MM.1S (cell line): Measurements from ENCODE around the gene RILPL1.

Experiments
- DNase-seq: peaks from one replicate; pipeline ENCODE4 v3.0.0-alpha.2; 2015
- H2AFZ ChIP-seq: fragments of 300-600 bp; sonication (generic); 2 replicates; pipeline ENCODE4 v1.6.0; 2016; ENCODE audit warnings: antibody characterized with exemption, low read length
- H3F3A ChIP-seq: fragments of 300-600 bp; sonication (generic); 2 replicates; pipeline ENCODE4 v1.6.1; 2016; ENCODE audit warnings: mild to moderate bottlenecking, antibody characterized with exemption, low read length, moderate library complexity, mixed read lengths; ENCODE audit not compliant: insufficient read depth
- H3K27ac ChIP-seq: fragments of 300-600 bp; sonication (generic); 2 replicates; pipeline ENCODE4 v1.5.1; 2016; ENCODE audit warnings: mild to moderate bottlenecking, low read length
- H3K27me3 ChIP-seq: fragments of 300-600 bp; sonication (generic); replicated peaks from 2 replicates; pipeline ENCODE4 v1.6.0; 2016; ENCODE audit warnings: low read length; ENCODE audit not compliant: insufficient read depth
- H3K36me3 ChIP-seq: fragments of 300-600 bp; sonication (generic); replicated peaks from 2 replicates; pipeline ENCODE4 v1.6.1; 2016; ENCODE audit warnings: mild to moderate bottlenecking, low read length, mixed read lengths; ENCODE audit not compliant: insufficient read depth
- H3K4me1 ChIP-seq: fragments of 300-600 bp; sonication (generic); 2 replicates; pipeline ENCODE4 v1.6.1; 2016; ENCODE audit warnings: low read length, mixed read lengths
- H3K4me2 ChIP-seq: fragments of 300-600 bp; sonication (generic); 2 replicates; pipeline ENCODE4 v1.6.0; 2016; ENCODE audit warnings: low read depth, low read length
- H3K4me3 ChIP-seq: fragments of 300-600 bp; sonication (generic); 2 replicates; pipeline ENCODE4 v1.5.1; 2016; ENCODE audit warnings: low read length, mixed read lengths
- H3K79me2 ChIP-seq: fragments of 300-600 bp; sonication (generic); 2 replicates; pipeline ENCODE4 v1.6.1; 2016; ENCODE audit warnings: mixed run types, low read length, mixed read lengths
- H3K9ac ChIP-seq: fragments of 300-600 bp; sonication (generic); 2 replicates; pipeline ENCODE4 v1.6.1; 2016; ENCODE audit warnings: low read length, mixed read lengths
- H3K9me2 ChIP-seq: fragments of 300-600 bp; sonication (generic); replicated peaks from 2 replicates; pipeline ENCODE4 v1.6.1; 2016; ENCODE audit warnings: mild to moderate bottlenecking, low read length, mixed read lengths; ENCODE audit not compliant: insufficient read depth
- H3K9me3 ChIP-seq: fragments of 300-600 bp; sonication (generic); replicated peaks from 2 replicates; pipeline ENCODE4 v1.6.1; 2016; ENCODE audit warnings: mild to moderate bottlenecking, low read length, mixed read lengths; ENCODE audit not compliant: insufficient read depth
- H4K20me1 ChIP-seq: fragments of 300-600 bp; sonication (generic); 2 replicates; pipeline ENCODE4 v1.6.1; 2016; ENCODE audit warnings: mild to moderate bottlenecking, low read length, moderate library complexity, mixed read lengths; ENCODE audit not compliant: insufficient read depth
- CTCF ChIP-seq: fragments of 300-600 bp; sonication (generic); IDR thresholded peaks from 2 replicates; pipeline ENCODE4 v1.5.1; 2016; ENCODE audit warnings: antibody characterized with exemption, low read length, mixed read lengths
- EZH2 ChIP-seq: fragments of 300-600 bp; sonication (generic); optimal IDR thresholded peaks from 2 replicates; pipeline ENCODE3; 2017; ENCODE audit warnings: low read depth, mild to moderate bottlenecking, antibody characterized with exemption, low read length, mixed read lengths
- EZH2phosphoT487 ChIP-seq: fragments of 300-600 bp; sonication (generic); IDR thresholded peaks from 2 replicates; pipeline ENCODE4 v1.6.1; 2018; ENCODE audit warnings: antibody characterized with exemption, low read length

Gene RILPL1

GRCh38 chr12:123474485-123475245, 58.9 kb downstream of the RILPL1 start:
- no peaks in the 10 kb centered on the region for H3K27me3 ChIP-seq
- H3K79me2 ChIP-seq = no peaks in the 10 kb centered on the region
- H3F3A ChIP-seq = no peaks in the 10 kb centered on the region
- H4K20me1 ChIP-seq = no peaks in the 10 kb centered on the region
- TF ChIP-seq EZH2phosphoT487 (no peak), EZH2 (no peak), CTCF (no peak)
- no peak overlapping the region for H3K27ac ChIP-seq
- no peak for DNase-seq
- no peaks in the 10 kb centered on the region for H3K4me1 ChIP-seq
- no peaks in the 10 kb centered on the region for H3K36me3 ChIP-seq
- H2AFZ ChIP-seq = no peak overlapping the region
- H3K4me3 ChIP-seq = no peak overlapping the region
- H3K9ac ChIP-seq = no peak overlapping the region
- H3K4me2 ChIP-seq = no peak overlapping the region
- no peaks in the 10 kb centered on the region for H3K9me3 ChIP-seq
- H3K9me2 ChIP-seq = no peaks in the 10 kb centered on the region

GRCh38 chr12:123472438-123472849, 61.1 kb downstream of the RILPL1 start:
- Histone ChIP-seq H3K36me3 (no peaks in the 10 kb centered on the region), H4K20me1 (no peaks in the 10 kb centered on the region), H3K27ac (no peak overlapping the region), H3K79me2 (no peaks in the 10 kb centered on the region), H3K27me3 (no peaks in the 10 kb centered on the region), H3K4me2 (no peak overlapping the region), H2AFZ (no peak overlapping the region), H3K9me2 (no peaks in the 10 kb centered on the region), H3K4me3 (no peak overlapping the region), H3K9ac (no peak overlapping the region), H3F3A (no peaks in the 10 kb centered on the region), H3K4me1 (no peaks in the 10 kb centered on the region), H3K9me3 (no peaks in the 10 kb centered on the region)
- TF ChIP-seq CTCF (no peak), EZH2phosphoT487 (no peak), EZH2 (no peak)
- no peak for DNase-seq

- H3K4me1 ChIP-seq = no peaks in the 10 kb centered on the region
- H3K9me3 ChIP-seq = no peaks in the 10 kb centered on the region
- H3K79me2 ChIP-seq = no peaks in the 10 kb centered on the region
- TF ChIP-seq EZH2 (no peak), CTCF (no peak), EZH2phosphoT487 (no peak)
- DNase-seq = no peak
- no peaks in the 10 kb centered on the region for H3K27me3 ChIP-seq
- no peaks in the 10 kb centered on the region for H3F3A ChIP-seq
- no peaks in the 10 kb centered on the region for H3K9me2 ChIP-seq
- H4K20me1 ChIP-seq = no peaks in the 10 kb centered on the region
- H2AFZ ChIP-seq = no peak overlapping the region
- no peaks in the 10 kb centered on the region for H3K36me3 ChIP-seq
- no peak overlapping the region for H3K4me3 ChIP-seq
- no peak overlapping the region for H3K4me2 ChIP-seq
- no peak overlapping the region for H3K27ac ChIP-seq
- H3K9ac ChIP-seq = no peak overlapping the region
Measured at GRCh38 chr12:123471374-123472068, 62.0 kb downstream of the RILPL1 start.
